ENCODE data around the gene FCN1. TPM values are rescaled to one million over a fixed set of nuclear protein-coding genes. Genes with fewer than 3 reads are reported as not detected.

FCN1 gene
- total RNA-seq, 4 donors from 2014 or later: 1.3 to 27.0 (median 10.9) TPM

DNA sequence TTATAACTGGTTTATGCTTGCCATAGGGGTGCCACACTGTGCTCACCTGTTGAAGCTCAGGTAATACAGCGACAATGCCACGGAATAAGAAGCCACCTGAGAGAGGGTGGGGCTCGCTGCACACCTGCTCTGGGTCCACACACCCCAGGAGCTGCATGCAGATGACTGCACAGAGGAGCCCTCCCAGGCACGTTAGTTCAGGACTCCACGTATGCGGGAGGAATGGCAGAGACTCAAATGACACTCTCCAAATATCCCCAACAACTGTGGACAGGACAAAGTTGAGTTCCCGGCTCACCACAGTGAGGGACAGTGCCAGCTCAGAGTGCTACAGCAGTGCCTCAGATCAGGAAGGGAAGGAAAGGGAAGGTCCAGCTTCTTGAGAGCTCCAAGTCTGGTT, 5.8 kb upstream of the FCN1 start:
- TF ChIP-seq CTCF (IDR thresholded peaks at IDR 0.05): no peak

DNA sequence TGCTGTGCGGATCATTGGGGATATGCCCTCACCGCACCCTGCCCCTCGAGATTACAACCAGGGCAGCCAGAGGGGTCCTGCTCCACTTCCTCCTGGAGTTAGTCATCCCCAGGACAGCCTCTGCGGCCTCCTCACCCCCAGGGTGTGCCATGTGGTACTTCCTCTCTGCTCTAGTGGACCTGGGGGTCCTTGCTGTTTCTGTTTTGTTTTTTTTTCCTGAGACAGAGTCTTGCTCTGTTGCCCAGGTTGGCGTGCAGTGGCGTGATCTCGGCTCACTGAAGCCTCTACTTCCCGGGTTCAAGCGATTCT, 5.2 kb upstream of the FCN1 start:
- DNase-seq (ENCODE audit: low spot score) (no peak), ATAC-seq (ENCODE audit: low FRiP score) (no peak)
- no peak for TF ChIP-seq CTCF (IDR thresholded peaks at IDR 0.05)

More for the DNA sequence above, 5.8 kb upstream of the FCN1 start:
- ATAC-seq (ENCODE audit: low FRiP score) (no peak), DNase-seq (ENCODE audit: low spot score) (no peak)

DNA sequence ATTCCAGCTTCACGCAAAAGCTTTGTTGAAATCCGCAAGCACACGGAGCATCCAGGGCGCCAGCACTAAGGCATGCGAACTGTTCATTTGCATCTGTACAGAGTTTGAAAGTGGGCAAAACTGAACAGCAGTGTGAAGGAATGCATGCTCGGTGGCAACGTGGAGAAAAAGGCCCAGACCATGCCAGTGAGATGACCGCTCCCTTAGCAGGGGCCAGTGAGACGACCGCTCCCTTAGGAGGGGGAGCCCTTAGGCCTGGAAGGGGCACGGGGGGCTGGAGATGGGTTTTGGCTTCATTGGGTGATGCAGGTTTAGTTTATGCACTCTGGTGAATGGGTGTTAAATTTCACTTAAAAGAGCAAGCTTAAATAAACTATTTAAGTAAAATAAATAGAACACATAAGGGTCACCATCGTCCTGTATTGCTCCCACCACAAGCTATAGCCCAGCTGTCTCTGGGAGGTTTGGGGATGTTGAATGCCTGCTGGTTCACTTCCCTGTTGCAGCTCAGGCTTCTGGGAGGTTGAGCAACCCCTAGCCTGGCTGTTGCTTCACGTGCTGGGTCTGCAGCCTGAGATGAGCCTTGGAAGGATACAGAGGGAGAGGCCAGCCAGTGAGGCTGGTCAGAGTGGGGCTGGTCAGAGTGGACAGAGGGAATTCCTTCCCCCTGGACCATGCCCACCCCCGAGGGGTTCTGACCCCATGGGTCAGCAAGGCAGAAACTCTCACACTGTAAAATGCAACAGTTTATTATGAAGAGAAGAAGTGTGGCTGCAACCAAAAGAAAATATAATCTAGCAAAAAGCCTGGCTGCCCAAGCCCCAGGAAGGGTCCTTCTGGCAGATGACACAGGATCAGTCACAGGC, 4.6 kb upstream of the FCN1 start:
- no peak for TF ChIP-seq CTCF (IDR thresholded peaks at IDR 0.05)
- ATAC-seq (ENCODE audit: low FRiP score) (no peak), DNase-seq (ENCODE audit: low spot score) (no peak)

DNA sequence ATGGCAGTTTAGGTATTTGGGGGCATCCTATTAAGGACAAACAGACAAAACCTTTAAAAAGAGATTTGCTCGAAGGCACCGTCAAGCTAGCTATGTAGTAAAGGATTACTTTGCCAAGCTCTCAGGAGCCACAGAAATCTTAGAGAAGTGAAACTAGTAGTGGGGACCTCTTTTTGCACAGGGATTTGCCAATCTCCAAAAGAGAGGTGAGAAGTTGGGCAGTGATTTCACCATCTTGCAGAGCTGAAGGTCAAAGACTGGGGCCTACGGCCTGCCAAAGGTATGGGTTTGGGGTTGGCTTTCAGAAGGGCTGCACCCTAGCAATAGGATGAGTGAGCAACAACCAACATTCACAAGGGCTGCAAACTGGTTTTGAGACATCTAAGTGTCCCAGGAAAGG, 1.6 kb upstream of the FCN1 start:
- no peak for DNase-seq (ENCODE audit: low spot score)
- TF ChIP-seq CTCF (IDR thresholded peaks at IDR 0.05): no peak

GRCh38 chr9:134918646-134919045, 934 bp upstream of the FCN1 start:
- ATAC-seq (ENCODE audit: low FRiP score): no peak
- DNase-seq (ENCODE audit: low spot score): no peak
- no peak for TF ChIP-seq CTCF (IDR thresholded peaks at IDR 0.05)

More for the DNA sequence above, 1.6 kb upstream of the FCN1 start:
- no peak for ATAC-seq (ENCODE audit: low FRiP score)

DNA sequence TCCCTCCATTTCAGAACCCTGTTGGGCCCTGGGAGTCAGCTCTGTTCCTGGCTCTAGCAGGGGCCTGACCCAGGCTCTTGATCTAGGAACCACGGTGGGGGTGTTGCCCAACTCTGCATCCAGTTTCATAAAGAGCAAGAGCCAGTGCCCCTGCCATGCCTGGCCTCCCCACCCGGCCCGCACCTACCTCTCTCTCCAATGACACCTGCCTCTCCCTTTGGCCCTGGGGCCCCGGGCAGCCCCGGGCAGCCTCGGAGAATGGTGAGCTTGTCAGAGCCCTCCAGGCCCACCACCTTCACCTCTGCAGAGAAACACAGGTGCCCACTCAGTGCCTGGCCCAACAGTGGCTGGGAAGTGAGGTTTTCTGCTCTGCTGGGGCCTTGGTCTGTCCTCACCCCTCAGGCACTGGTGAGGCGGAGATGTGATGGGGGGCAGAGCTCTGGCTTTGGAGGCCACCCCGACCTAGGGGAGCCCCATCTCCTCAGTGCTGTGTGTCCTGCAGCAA, 1.5 kb downstream of the FCN1 start:
- ATAC-seq (ENCODE audit: low FRiP score) (no peak), DNase-seq (ENCODE audit: low spot score) (no peak)
- TF ChIP-seq CTCF (IDR thresholded peaks at IDR 0.05): no peak

All from omental fat pad (tissue), 4 donors.